SH-SY5Y (cell line): ENCODE results near the gene NSMCE4A.

Experiments
- GATA2 ChIP-seq: IDR thresholded peaks from 2 replicates; pipeline ENCODE4 v1.6.1; 2011; ENCODE audit warnings: mild to moderate bottlenecking, low read depth, low read length
- GATA3 ChIP-seq: IDR thresholded peaks from 2 replicates; pipeline ENCODE4 v1.6.1; 2011; ENCODE audit warnings: low read depth, mild to moderate bottlenecking, low read length, moderate library complexity

DNA sequence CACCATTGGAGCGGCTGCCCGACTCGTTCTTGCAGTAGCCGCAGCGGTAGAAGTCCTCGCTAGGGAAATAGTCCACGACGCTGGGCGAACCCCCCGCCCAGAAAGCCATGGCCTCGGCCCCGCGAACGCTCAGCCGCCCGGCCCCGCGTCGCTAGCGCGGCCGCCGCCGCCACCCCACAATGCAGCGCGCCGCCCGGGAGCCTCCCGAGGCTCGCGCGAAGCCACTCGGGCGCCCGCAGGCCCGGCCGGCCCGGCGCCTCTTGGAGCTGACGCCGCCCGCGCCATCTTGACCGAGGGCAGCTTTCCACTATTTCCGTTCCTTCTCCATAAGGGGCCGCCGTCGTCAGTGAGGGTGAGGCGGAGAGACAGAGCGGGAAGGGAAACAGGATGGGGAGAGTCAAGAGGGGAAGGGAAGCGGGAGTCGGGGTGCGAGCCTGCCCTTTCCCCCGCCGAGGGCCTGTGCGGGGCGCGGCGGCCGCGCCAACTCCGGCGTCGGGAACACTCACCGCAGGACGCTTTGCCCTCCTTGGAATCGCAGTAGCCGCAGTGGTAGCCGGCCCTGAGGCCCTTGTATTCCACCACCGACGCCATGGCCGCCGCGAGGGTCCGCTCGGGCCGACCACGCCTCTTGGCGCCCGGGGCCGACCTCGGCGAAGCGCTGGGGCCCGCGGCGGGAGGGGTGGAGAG, 47.0 kb downstream of the NSMCE4A start, which contains the start of gene ATE1:
- no peak for TF ChIP-seq GATA3
- TF ChIP-seq GATA2 = no peak
